Muscle layer of duodenum (tissue), 2 donors: ENCODE results near the gene ELMOD3.
"Not testable (repeated sequence)": the region's sequence is repeated elsewhere in the genome, so short reads cannot be mapped to it uniquely, and the experiment has no call there.

Experiments used
- H3K27ac ChIP-seq: one replicate; pipeline ENCODE4 v1.7.0; 2013; ENCODE audit warnings: mild to moderate bottlenecking, low read length
- H3K27me3 ChIP-seq: one replicate; pipeline ENCODE4 v1.7.0; 2013; ENCODE audit warnings: low read depth, mild to moderate bottlenecking, control low read depth, low read length
- H3K36me3 ChIP-seq, 2 donors: one replicate each; pipeline ENCODE4 v1.7.0; 2013; ENCODE audit warnings: low read length in 2 of 2, control low read depth in 1 of 2, mild to moderate bottlenecking in 1 of 2; ENCODE audit not compliant: insufficient read depth in 2 of 2, control insufficient read depth in 1 of 2
- H3K4me1 ChIP-seq, 2 donors: one replicate each; pipeline ENCODE4 v1.7.0; 2013; ENCODE audit warnings: low read length in 2 of 2, mild to moderate bottlenecking in 2 of 2, control low read depth in 1 of 2, moderate library complexity in 1 of 2; ENCODE audit not compliant: insufficient read depth in 2 of 2, control insufficient read depth in 1 of 2
- H3K4me3 ChIP-seq, 2 donors: one replicate each; pipeline ENCODE4 v1.7.0; 2013; ENCODE audit warnings: low read length in 2 of 2, low read depth in 1 of 2, mild to moderate bottlenecking in 1 of 2
- H3K9me3 ChIP-seq, 2 donors: one replicate each; pipeline ENCODE4 v1.7.0; 2013; ENCODE audit warnings: low read length in 2 of 2, control low read depth in 1 of 2, mild to moderate bottlenecking in 1 of 2; ENCODE audit not compliant: control insufficient read depth in 1 of 2
- donor health status: healthy.

The ELMOD3 gene

DNA sequence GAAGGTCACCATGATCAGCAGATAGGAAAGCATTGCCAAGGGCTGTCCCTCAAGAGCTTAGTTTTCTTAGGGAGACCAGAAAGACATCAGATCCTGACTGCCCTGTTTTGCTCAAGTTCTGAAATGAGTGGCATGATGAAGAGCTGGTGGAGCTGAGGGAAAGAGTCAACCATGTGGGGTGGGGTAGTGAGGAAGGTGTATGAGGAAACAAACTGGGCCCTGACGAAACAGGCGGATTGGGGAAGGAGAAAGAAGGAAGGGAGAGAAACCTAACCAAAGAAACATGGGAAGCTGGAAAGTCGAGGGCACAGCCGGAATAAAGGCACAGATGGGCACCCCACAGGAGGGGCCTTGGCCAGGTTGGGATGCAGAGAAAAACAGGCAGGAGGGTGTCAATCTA, 34.8 kb upstream of the ELMOD3 start:
- Histone ChIP-seq H3K4me3 (no peak overlapping the region), H3K9me3 (no peaks in the 10 kb centered on the region), H3K36me3 (peaks cover 62 to 74% of the 10 kb centered on the region in 2 donors), H3K4me1 (peaks cover 0 to 23% of the 10 kb centered on the region in 2 donors), H3K27me3 (no peaks in the 10 kb centered on the region), H3K27ac (no peak overlapping the region)

DNA sequence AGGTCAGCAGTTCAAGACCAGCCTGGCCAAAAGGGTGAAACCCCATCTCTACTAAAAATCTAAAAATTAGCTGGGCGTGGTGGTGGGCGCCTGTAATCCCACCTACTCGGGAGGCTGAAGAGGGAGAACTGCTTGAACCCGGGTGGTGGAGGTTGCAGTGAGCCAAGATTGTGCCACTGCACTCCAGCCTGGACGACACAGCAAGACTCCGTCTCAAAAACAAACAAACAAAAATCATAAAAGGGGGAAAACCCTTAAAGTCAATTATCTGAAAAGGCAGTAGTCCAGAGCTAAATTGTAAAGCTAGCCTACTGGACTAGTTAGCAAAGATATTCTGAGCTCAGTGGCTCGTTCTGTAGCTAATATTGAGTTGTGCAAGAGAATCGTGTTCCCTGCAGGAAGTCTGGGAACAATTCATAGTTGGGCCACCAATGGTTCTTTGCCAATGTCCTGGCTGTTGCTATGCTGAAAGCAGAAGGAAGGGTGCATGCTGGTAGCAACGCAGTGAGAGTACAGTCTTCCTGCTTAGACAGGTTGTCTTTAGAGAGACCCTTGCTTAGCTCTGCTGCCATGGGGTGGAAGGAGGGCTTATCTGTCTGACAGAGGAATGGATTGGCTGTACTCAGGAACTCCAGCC, 31.1 kb upstream of the ELMOD3 start:
- no peaks in the 10 kb centered on the region for H3K9me3 ChIP-seq
- no peaks in the 10 kb centered on the region for H3K27me3 ChIP-seq
- H3K4me1 ChIP-seq, result peaks cover 10 to 49% of the 10 kb centered on the region in 2 donors
- H3K4me3 ChIP-seq, result no peak overlapping the region
- H3K36me3 ChIP-seq, result peaks cover 44 to 51% of the 10 kb centered on the region in 2 donors
- no peak overlapping the region for H3K27ac ChIP-seq

DNA sequence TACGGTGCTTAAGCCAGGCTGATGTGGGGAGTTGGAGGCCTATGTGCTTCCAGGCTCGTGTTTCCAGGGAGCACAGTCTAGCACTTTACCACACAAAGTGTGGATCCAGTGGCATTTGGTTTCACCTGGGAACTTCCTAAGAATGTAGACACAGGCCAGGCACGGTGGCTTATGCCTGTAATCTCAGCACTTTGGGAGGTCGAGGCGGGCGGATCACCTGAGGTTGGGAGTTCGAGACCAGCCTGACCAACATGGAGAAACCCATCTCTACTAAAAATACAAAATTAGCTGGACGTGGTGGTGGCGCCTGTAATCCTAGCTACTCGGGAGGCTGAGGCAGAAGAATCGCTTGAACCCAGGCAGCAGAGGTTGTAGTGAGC, 30.6 kb upstream of the ELMOD3 start:
- Histone ChIP-seq H3K36me3 (peaks cover 40 to 50% of the 10 kb centered on the region in 2 donors), H3K4me1 (peaks cover 10 to 49% of the 10 kb centered on the region in 2 donors)
- not testable (repeated sequence) for H3K27ac ChIP-seq, H3K27me3 ChIP-seq, H3K4me3 ChIP-seq, H3K9me3 ChIP-seq

DNA sequence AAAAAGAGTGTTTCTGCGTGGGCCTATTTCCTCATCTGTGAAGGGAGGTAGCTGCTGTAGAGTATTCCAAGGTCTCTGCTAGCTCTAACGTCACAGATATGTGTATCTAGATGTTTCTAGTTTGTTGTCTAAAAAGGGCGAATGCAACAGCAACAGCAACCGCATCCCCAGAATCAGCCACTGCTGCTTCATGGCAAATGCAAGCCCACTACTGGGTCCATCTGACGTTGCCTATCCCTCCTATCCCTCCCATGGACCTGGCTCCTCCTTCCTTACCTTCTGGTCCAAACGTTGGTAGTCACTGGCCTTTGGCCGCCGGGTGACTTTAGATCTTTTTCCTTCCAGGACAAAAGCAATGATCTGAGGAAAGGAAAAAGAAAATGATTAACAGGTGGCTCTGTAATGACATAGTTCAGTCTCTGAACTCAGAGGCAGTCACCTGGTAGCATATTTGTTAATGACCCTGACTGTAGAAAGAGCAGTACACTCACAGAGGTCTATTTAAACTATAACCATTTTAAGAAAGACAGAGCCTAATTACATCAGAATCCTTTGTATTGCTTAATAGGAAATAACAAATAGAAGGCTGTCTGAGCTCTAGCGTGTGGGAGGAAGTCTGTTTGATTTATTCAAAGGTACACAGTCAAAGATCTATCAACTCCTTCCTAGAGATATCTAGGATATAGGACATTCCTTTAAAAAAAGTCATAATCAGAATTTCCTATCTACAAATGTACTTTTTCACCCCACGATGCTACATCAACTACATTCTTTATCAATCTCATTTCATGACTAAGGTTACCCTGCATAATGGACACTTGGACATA, 29.7 kb upstream of the ELMOD3 start:
- peaks cover 10 to 49% of the 10 kb centered on the region in 2 donors for H3K4me1 ChIP-seq
- H3K27me3 ChIP-seq, result no peaks in the 10 kb centered on the region
- no peaks in the 10 kb centered on the region for H3K9me3 ChIP-seq
- H3K36me3 ChIP-seq, result peaks cover 35 to 44% of the 10 kb centered on the region in 2 donors
- H3K4me3 ChIP-seq, result peak overlapping the region; percentile 88 to 99
- H3K27ac ChIP-seq, result no peak overlapping the region

DNA sequence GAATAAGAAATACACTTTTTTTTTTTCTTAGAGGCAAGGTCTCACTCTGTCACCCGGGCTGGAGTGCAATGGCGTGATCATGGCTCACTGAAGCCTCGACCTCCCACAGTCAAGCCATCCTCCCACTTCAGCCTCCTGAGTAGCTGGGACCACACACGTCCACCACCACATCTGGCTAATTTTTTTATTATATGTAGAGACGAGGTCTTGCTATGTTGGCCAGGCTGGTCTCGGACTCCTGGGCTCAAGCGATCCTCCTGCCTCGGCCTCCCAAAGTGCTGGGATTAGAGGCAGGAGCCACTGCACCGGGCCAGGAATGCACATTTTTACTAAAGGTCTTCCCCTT, 29.1 kb upstream of the ELMOD3 start:
- Histone ChIP-seq H3K9me3 (no peaks in the 10 kb centered on the region), H3K4me3 (peak overlapping the region; percentile 88 to 99), H3K27me3 (no peaks in the 10 kb centered on the region), H3K4me1 (peaks cover 10 to 49% of the 10 kb centered on the region in 2 donors), H3K27ac (peak overlapping the region; percentile 100), H3K36me3 (peaks cover 30 to 38% of the 10 kb centered on the region in 2 donors)

DNA sequence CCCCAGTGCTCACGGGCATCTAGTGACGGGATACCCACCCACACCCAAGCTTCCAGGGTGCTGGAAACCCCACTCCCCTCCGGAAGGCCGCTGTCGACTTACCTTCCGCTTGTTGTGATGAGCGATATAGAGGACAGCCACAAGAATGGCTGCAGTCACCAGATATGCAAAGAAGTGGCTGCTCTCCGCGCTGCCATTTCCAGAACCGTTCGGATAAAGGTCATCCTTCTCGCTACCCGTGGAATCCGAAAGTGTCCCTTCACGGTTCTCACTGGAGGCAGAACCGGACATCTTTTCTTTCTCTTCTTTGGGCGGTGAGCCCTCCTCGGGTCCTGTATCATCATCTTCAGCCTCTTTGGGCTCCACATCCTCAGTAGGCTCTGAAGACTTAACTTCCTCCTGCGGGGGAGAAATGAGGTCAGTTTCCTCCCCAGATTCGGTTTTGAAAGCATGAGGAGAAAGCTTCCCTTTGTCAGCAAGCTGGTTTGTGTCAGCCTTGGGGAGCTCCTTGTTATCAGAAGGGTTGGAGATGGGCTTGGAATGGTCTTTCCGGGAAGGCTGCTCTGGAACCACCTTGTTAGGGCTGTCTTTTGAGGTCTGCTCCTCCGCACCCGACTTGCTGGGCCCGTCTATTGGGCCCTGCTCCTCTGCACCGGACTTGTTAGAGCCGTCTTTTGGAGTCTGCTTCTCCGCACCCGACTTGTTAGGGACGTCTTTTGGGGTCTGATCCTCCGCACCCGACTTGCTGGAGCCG, 28.0 kb upstream of the ELMOD3 start:
- Histone ChIP-seq H3K4me3 (peak overlapping the region; percentile 88 to 99), H3K4me1 (peaks cover 10 to 49% of the 10 kb centered on the region in 2 donors), H3K36me3 (peaks cover 20 to 27% of the 10 kb centered on the region in 2 donors), H3K27me3 (no peaks in the 10 kb centered on the region), H3K9me3 (no peaks in the 10 kb centered on the region), H3K27ac (peak overlapping the region; percentile 100)

DNA sequence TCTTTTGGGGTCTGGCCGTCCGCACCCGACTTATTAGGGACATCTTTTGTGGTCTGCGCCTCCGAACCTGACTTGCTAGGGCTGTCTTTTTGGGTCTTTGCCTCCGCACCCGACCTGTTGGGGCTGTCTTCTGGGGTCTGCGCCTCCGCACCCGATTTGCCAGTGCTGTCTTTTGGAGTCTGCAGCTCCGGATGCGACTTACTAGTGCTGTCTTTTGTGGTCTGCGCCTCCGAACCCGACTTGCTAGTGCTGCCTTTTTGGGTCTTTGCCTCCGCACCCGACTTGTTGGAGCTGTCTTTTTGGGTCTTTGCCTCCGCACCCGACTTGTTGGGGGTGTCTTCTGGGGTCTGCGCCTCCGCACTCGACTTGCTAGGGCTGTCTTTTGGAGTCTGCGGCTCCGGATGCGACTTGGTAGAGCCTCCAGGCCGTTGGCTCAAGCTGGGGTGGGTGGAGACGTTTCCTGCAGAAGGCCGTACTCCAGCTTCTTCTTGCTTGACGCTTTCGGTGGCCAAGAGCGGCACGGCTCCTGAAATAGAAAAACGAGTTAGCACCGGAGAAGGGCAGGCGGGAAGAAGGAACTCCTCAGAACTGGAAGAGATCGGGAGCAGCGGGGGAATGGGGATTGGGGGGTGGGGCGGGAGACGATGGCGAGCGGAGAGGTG, 27.3 kb upstream of the ELMOD3 start:
- Histone ChIP-seq H3K4me1 (peaks cover 10 to 44% of the 10 kb centered on the region in 2 donors), H3K9me3 (no peaks in the 10 kb centered on the region), H3K36me3 (peaks cover 13 to 21% of the 10 kb centered on the region in 2 donors), H3K27ac (peak overlapping the region; percentile 100), H3K4me3 (peak overlapping the region; percentile 88 to 99), H3K27me3 (no peaks in the 10 kb centered on the region)

DNA sequence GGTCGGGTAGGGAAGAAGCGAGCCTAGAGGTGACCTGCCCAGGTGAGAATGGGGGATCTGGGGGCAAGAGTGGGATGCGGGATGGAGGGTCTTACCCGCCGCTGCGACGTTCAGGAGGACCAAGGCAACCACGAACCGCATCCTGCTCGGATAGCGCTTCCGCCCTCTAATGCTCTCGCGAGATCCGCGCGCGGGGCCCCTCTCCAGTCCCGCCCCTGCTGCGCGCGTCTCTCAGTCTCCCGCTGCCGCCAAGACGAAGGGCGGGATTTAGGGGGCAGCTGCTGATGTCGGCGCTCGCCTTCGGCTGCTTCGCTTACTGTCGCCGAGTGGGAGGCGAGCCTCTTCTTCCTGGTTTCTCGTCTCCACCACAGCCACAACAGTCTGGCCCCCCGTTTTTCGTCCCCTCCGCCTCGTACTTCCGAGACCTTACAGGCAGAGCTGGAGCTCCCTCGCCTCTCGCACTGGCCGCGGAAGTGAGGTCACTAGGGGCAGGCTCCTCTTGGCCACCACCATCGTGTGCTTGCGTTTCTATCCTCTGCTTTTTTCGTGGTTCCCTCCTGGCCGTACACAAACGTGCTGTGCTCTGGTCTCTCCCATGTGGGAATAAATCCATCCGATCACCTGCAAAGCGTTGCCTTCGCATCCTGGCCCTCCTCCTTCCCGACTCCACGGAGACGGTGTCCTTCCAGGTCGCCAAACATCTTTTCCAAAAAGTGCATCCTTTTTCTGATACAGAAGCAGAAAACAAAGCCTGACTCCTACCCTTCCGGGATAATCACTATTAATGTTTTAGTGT, 26.5 kb upstream of the ELMOD3 start, which contains the start of gene TGOLN2:
Gene TGOLN2 (minus strand): TSS at position 168 of the 796 bp plus-strand sequence. CDS start 27 bp downstream, at position 141.
- H3K4me1 ChIP-seq, result peaks cover 10 to 37% of the 10 kb centered on the region in 2 donors

DNA sequence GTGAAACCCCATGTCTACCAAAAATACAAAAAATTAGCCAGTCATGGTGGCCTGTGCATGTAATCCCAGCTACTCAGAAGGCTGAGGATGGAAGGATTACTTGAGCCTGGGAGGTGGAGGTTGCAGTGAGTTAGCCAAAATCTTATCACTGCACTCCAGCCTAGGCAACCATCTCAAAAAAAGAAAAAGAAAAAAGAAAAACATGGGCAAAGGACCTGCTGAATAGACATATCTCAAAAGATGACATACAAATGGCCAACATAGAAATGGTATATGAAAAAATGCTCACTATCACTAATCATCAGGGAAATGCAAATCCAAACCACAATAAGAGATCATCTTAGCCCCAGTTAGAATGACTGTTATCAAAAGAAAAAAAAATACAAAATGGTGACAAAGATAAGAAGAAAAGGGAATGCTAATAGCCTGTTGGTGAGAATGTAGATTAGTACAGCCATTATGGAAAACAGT, 25.4 kb upstream of the ELMOD3 start:
- no peaks in the 10 kb centered on the region for H3K9me3 ChIP-seq
- peaks cover 10 to 31% of the 10 kb centered on the region in 2 donors for H3K4me1 ChIP-seq
- H3K36me3 ChIP-seq, result peaks cover 3 to 7% of the 10 kb centered on the region in 2 donors
- H3K4me3 ChIP-seq, result no peak overlapping the region
- H3K27ac ChIP-seq, result no peak overlapping the region
- H3K27me3 ChIP-seq, result no peaks in the 10 kb centered on the region

More for the DNA sequence above, 26.5 kb upstream of the ELMOD3 start, which contains the start of gene TGOLN2:
- H3K36me3 ChIP-seq, result peaks cover 9 to 14% of the 10 kb centered on the region in 2 donors
- H3K27ac ChIP-seq, result peak within 1 kb of the TSS; percentile 100
- H3K9me3 ChIP-seq, result no peaks in the 10 kb centered on the region
- no peaks in the 10 kb centered on the region for H3K27me3 ChIP-seq
- peak within 1 kb of the TSS; percentile 88 to 99 for H3K4me3 ChIP-seq

DNA sequence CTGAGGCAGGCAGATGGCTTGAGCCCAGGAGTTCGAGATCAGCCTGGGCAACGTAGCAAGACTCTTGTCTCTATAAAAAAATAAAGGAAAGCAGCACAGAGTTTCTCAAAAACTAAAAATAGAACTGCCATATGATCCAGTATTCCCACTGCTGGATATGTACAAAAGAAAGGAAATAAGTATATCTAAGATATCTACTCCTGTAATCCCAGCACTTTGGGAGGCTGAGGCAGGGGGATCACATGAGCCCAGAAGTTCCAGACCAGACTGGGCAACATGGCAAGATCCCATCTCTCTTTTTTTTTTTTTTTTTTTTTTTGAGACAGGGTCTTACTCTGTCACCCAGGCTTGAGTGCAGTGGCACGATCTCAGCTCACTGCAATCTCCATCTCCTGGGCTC, 24.9 kb upstream of the ELMOD3 start:
- H3K27me3 ChIP-seq, H3K9me3 ChIP-seq, H3K27ac ChIP-seq, H3K36me3 ChIP-seq, H3K4me3 ChIP-seq: not testable (repeated sequence)
- peaks cover 10 to 26% of the 10 kb centered on the region in 2 donors for H3K4me1 ChIP-seq
